ENCODE data around the gene VGLL4.

GRCh38 chr3:11610700-11611275 is 32.9 kb downstream of the VGLL4 start:
- TF ChIP-seq CTCF (IDR thresholded peaks at IDR 0.05; ENCODE audit: borderline replicate concordance, extremely low read depth, low read length, poor library complexity, severe bottlenecking) (no peak), EZH2 (IDR thresholded peaks at IDR 0.05; ENCODE audit: borderline replicate concordance, low read depth, low read length, severe bottlenecking) (no peak)
